HL-60/S4 (cell line): ENCODE measurements around the gene MRS2.

Experiments
- in situ Hi-C: fragments of 300-500 bp; cut with MboI; formaldehyde crosslinking; loops from 2 replicates; pipeline ENCODE4 v1.14.3; 2022; ENCODE audit warnings: low sequenced_read_pairs

The MRS2 gene

DNA sequence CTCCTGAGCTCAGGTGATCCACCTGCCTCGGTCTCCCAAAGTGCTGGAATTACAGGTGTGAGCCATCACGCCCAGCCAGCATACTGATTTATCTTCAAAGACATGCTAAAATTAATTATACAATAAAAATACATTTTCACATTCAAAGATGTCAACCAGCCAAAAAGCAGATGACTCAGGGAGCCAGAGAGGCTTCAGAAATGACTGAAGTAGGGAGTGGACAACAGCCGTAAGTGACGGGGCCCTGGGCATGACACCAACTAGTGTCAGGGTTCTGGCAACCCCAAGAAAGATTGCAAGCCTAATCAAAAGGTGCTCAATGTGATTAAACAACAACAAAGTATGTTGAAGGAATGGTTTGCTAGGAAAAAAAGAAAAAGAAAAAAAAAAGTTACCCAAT is 58.2 kb downstream of the MRS2 start:
- in situ Hi-C loops: no loop called here

DNA sequence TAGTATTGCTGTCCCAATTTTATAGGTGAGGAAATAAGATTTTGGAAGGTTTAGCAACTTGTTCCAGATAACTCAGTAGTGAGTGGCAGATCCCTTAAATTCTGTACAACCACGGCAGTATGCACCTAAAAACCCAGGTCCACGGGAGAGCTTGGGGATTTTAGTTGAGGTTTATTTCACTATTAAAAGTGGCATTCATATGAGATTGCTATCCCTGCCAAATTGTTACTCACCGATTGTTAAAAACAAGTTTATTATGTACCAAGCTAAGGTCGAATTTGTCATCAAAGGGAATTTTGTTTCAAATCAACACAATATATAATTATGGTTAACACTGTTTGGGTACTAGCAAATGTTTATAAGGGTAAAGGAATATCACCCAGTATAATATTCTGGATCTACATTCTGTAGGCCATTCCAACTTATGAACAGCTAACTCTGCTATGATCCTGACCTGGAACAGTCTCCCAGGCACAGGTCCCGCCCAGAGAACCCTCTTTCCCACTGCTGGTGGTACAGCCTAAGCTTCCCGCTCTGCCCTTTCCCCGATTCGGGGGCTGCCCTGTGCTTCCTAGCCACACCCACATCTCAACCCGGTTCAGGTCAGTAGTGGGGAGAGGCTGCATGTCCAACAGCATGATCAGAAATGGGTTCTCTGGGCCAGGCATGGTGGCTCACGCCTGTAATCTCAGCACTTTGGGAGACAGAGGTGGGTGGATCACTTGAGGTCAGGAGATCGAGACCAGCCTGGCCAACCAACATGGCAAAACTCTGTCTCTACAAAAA is 61.7 kb downstream of the MRS2 start:
- in situ Hi-C loops: no loop called here

DNA sequence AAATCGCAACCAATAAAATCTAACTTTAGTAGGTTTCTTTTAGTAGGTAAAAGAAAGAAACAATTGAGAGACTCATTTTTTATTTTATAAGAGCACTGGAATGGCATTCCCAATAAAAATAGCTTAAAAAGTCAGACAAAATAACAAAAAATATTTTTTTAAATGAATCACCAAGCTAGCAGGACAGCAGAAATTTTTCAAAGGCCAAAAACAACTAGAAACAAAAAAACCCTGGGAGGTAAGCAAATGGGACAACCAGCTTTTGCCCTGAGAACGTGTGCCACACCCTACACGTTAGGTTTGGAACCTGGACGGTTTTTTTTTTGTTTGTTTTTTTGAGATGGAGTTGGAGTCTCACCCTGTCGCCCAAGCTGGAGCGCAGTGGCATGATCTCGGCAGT is 67.1 kb downstream of the MRS2 start:
- in situ Hi-C loops: no loop called here

DNA sequence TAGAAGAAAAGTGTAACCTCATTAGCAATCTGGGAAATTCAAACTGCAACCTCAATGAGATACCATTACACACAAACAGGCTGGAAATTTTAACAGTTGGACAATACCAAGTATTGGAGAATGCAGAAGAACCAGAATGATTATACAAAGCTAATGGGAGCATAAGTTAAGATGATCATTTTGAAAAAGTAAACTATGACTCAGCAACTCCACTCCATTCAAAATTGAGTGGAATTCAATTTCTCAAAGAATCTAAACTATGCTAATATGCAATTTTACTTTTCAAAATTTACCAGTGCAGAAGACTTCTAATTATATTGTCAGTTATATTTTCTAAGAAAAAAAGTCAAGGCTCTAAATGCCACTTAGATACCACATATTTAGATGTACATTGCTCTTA is 69.4 kb downstream of the MRS2 start:
- in situ Hi-C loops: no loop called here
